HG03196 (cell line): Measurements from ENCODE around the gene RPUSD2.
"Not testable (repeated sequence)": the region's sequence is repeated elsewhere in the genome, so short reads cannot be mapped to it uniquely, and the experiment has no call there.

Source experiments
- ATAC-seq: cut with Tn5 transposase; IDR thresholded peaks from one replicate; pipeline ENCODE4 v1.9.1; 2021; ENCODE audit not compliant: unreplicated experiment

Gene RPUSD2

GRCh38 chr15:40564591-40565332 lies 4.3 kb upstream of the RPUSD2 start, which contains the start of gene CCDC32:
CCDC32 (minus strand) TSS chr15:40565042; CDS start chr15:40563015, 2,027 bp downstream.
- ATAC-seq = peak; percentile 89

GRCh38 chr15:40565333-40566238 lies 3.5 kb upstream of the RPUSD2 start:
- no peak for ATAC-seq

- no peak for ATAC-seq
Observed at GRCh38 chr15:40567111-40567510, 2.0 kb upstream of the RPUSD2 start.

- ATAC-seq = no peak
Observed at GRCh38 chr15:40575113-40575512, 6.0 kb downstream of the RPUSD2 start.

- ATAC-seq = not testable (repeated sequence)
Observed at GRCh38 chr15:40576914-40577313, 7.8 kb downstream of the RPUSD2 start.

GRCh38 chr15:40578892-40579291 lies 9.8 kb downstream of the RPUSD2 start:
- no peak for ATAC-seq

GRCh38 chr15:40581796-40582195 lies 12.7 kb downstream of the RPUSD2 start:
- ATAC-seq = not testable (repeated sequence)

- no peak for ATAC-seq
Observed at GRCh38 chr15:40582726-40583246, 13.7 kb downstream of the RPUSD2 start.

- no peak for ATAC-seq
Observed at GRCh38 chr15:40584191-40584590, 15.1 kb downstream of the RPUSD2 start.

- no peak for ATAC-seq
Observed at GRCh38 chr15:40590667-40591050, 21.6 kb downstream of the RPUSD2 start.

GRCh38 chr15:40591389-40591788 lies 22.3 kb downstream of the RPUSD2 start:
- ATAC-seq = no peak

GRCh38 chr15:40593165-40593564 lies 24.1 kb downstream of the RPUSD2 start:
- no peak for ATAC-seq

- ATAC-seq = peak; percentile 66
Observed at GRCh38 chr15:40593588-40594428, 24.7 kb downstream of the RPUSD2 start, which contains the start of gene KNL1. KNL1 (plus strand) TSS chr15:40594249; CDS start chr15:40602932, 8,683 bp downstream.

- peak; percentile 57 for ATAC-seq
Observed at GRCh38 chr15:40594429-40594836, 25.3 kb downstream of the RPUSD2 start.

GRCh38 chr15:40595219-40595618 lies 26.1 kb downstream of the RPUSD2 start:
- ATAC-seq = no peak

GRCh38 chr15:40595773-40596172 lies 26.7 kb downstream of the RPUSD2 start:
- no peak for ATAC-seq

GRCh38 chr15:40597024-40597423 lies 27.9 kb downstream of the RPUSD2 start:
- no peak for ATAC-seq

GRCh38 chr15:40598126-40598525 lies 29.0 kb downstream of the RPUSD2 start:
- no peak for ATAC-seq

- ATAC-seq = no peak
Observed at GRCh38 chr15:40598672-40599071, 29.6 kb downstream of the RPUSD2 start.

- ATAC-seq = no peak
Observed at GRCh38 chr15:40600956-40601355, 31.9 kb downstream of the RPUSD2 start.

- ATAC-seq = no peak
Observed at GRCh38 chr15:40603935-40604334, 34.8 kb downstream of the RPUSD2 start.
